HG02763 (cell line): ENCODE results near the gene ARHGEF28.

Experiments used
- ATAC-seq: cut with Tn5 transposase; IDR thresholded peaks from one replicate; pipeline ENCODE4 v1.9.1; 2021; ENCODE audit warnings: mild to moderate bottlenecking, moderate library complexity; ENCODE audit not compliant: unreplicated experiment

Gene ARHGEF28

DNA sequence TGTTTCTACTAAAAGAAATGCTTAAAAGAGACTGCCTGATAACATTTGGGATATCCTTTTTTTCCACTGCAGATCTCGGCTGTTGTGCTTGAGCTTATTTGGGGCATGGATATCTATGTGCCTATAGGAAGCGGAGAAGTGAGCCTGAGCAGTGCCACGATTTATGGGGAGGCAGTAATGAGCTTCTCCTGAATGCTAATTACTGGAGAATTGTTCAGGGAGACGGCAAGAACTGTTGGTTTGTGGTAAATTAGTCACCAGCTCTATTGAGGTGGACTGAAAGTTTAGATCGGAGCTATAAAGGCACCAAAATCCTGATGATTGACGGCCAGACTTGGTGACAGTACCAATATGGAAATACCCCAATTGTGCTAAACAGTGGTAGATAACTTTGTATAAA, 186.5 kb downstream of the ARHGEF28 start:
- ATAC-seq: no peak

- no peak for ATAC-seq
Measured at GRCh38 chr5:73812962-73813588, 187.1 kb downstream of the ARHGEF28 start.

GRCh38 chr5:73814233-73814846, 188.3 kb downstream of the ARHGEF28 start:
- no peak for ATAC-seq

DNA sequence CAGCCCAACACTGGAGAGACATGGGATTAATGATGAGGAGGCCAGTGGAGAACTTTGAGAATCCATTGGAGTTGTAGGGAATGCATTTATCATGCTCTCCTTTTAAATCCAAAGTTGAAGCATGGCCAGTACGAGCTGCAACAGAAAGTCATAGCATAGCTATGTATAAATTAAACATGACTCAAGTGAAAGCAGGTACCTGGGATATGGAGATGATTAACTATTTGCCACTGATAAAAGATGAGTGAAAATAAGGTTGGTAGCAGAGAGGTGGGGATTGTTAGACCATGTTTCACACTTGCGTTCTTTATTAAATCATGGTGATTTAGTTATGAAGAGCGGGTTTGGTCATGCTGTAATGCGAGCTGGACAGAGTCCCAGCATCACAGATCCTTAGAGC, 189.6 kb downstream of the ARHGEF28 start:
- ATAC-seq: no peak

DNA sequence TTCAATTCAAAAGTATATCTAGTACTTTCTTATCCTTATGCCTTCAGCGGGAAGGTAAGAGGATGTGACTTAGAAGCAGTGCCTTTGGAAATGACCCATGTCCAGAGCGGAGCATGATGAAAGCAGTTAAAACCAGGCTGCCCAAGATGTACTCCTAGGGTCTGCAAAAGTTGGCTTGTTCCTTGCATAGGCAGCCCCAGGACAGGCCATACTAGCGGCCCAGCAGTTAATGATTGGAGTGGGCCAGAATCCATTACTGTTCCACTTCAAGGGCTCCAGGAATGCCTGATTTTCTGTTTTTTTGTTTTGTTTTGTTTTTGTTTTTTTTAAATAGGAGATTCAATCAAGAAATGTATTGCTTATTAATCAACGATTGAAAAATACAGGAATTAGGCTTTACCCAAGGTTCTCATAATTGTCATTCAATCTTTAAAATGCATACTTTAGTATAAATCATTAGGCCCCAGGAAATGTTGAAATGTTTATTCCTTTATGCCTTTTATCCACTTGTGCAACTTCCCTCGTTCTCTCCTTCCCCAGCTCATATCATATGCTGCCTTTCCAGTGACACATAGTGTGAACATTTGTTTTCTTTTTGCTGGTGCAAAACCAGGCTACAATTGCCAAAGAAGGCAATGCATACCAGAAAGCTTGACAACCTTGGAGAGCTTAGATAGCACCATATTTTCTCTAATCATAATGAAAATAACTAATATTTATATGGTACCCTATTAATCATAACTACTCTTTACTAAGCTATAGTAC, 190.8 kb downstream of the ARHGEF28 start:
- no peak for ATAC-seq

DNA sequence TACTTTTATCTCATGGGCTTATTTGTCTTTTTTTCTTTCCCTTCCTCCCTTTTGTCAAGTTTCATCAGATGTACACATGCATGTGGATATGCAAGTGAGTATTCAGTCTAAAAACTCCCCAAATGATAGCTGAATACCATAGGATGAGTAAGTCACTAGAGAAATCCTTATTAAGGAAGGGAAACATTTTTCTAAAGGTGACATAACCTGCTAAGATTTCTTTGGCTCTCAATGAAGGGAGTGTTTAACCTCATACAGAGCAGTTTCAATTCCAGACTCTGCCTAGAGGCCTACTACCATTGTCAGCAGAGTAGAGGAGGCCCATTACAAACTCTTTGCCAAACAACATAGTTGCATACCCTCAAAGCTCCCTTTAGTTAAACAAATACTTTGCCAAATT, 192.4 kb downstream of the ARHGEF28 start:
- no peak for ATAC-seq

DNA sequence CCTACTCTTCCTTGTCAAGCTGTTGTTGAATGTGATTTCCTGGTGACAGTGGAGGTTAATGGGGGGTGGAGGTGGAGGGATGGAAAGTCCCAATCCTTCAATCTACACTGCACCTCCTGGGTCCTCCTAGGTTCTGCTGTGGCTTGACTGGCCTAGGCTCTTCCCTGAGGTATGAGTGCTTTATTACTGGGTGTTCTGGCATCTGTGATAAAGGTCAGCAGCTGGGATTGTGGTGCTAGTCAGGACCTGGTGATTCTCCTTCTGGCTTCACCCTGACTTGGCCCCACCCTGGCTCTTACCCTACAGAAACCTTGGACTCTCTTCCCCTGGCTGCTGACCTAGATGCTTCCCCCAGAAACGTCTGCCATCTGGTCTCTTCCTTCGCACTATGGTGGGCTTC, 194.3 kb downstream of the ARHGEF28 start:
- ATAC-seq: no peak

DNA sequence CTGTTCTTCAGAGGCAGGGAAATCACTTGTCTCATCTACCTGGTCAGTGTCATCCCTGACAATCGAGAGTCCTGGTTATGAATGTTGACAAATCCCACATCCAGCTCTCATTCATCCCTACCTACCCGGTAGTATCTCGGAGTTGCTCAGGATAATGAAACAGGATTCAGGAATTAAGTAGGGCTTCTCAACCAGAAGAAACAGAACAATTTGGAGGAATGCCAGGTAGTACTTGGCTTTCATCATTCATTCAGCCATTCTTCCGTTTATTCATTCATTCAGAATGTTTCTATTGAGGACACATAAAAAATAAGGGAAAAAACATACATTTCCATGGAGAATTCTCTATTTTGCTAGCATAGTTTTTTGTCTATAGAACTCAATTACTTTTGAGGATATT, 195.0 kb downstream of the ARHGEF28 start:
- no peak for ATAC-seq

GRCh38 chr5:73822278-73822988, 196.4 kb downstream of the ARHGEF28 start:
- no peak for ATAC-seq

GRCh38 chr5:73822989-73823339, 197.0 kb downstream of the ARHGEF28 start:
- no peak for ATAC-seq

GRCh38 chr5:73823508-73823925, 197.5 kb downstream of the ARHGEF28 start:
- ATAC-seq: no peak

DNA sequence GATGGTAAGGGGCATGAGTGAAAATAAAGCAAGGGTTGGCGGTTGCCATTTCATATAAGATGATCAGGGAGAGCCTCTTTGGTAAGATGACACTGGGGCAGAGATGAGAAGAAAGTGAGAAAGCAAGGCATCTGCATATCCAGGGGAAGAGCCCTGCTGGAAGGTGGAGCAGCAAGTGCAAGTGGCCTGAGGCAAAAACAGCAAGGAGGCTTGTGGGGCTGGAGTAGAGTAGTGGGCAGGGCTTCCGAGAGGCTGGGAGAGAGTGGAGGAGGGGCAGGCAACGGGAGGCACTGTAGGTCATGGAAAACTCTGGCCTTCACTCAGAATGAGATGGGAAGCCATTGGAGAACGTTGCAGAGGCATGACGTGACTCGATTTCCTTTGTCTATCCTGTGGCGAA, 199.2 kb downstream of the ARHGEF28 start:
- no peak for ATAC-seq

- no peak for ATAC-seq
Measured at GRCh38 chr5:73825736-73826135, 199.7 kb downstream of the ARHGEF28 start.

- no peak for ATAC-seq
Measured at GRCh38 chr5:73826301-73827105, 200.5 kb downstream of the ARHGEF28 start.

GRCh38 chr5:73827106-73827450, 201.1 kb downstream of the ARHGEF28 start:
- no peak for ATAC-seq

DNA sequence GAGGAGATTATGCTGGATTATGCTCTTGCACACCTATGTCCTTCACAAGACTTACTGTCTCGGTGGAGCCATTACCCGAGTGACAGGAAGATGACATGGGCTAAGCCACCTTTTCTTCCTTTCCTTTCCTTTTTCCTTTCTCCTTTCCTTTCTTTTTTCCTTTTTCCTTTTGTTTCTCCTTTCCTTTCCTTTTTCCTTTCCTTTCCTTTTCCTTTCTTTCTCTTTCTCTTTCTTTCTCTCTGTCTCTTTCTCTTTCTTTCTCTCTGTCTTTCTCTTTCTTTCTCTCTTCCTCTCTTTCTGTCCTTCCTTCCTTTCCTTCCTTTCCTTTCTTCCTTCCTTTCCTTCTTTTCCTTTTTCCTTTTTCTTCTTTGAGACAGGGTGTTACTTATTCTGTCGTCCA, 202.5 kb downstream of the ARHGEF28 start:
- ATAC-seq: no peak

GRCh38 chr5:73830646-73831045, 204.7 kb downstream of the ARHGEF28 start:
- ATAC-seq: no peak

DNA sequence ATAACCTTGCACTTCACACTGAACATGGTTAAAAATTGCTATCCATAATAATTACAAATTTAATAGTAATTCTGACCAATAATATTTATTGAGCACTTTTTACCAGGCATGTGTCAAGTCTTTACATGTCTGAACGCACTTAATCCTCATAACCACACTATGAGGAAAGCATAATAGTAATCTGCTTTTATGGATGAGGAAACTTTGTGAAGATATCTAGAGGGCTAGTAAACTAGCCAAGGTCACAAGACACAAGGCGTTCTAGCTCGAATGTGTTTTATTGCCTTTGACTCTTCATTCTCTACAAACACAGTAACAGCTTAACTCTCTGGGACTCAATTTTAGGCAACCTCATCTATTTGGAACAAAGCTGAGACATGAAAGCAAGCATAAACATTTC, 205.1 kb downstream of the ARHGEF28 start:
- ATAC-seq: no peak

DNA sequence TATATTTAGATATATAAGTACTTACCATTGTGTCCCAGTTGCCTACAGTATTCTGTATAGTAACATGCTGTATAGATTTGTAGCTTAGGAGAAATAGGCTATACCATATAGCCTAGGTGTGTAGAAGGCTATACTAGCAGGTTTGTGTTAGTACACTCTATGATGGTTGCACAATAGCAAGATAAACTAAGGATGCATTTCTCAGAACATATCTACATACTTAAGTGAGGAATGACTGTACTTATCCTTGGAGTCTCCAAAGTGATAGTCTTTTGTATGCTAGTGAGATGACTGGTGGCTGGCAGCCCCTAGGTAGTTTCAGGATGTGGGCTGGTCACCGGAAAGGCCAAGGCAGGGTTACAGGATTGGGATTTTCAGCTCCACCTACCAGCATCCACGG, 208.7 kb downstream of the ARHGEF28 start:
- ATAC-seq: no peak

- ATAC-seq: no peak
Measured at GRCh38 chr5:73835726-73836125, 209.7 kb downstream of the ARHGEF28 start.

GRCh38 chr5:73836607-73837006, 210.6 kb downstream of the ARHGEF28 start:
- ATAC-seq: no peak
